CD4-positive, alpha-beta T cell (primary cell): ENCODE measurements around the gene AP2B1. TPM values are rescaled to one million over a fixed set of nuclear protein-coding genes. Genes with fewer than 3 reads are reported as not detected.

ENCODE experiments used
- ATAC-seq: fragments of 200-7000 bp; cut with Tn5 transposase; one replicate; pipeline ENCODE4 v1.10.0; 2022; ENCODE audit warnings: mild to moderate bottlenecking; ENCODE audit not compliant: poor library complexity
- CTCF ChIA-PET: fragments of 350-600 bp; sonication (Branson Sonifier 250); formaldehyde crosslinking; loops from one replicate; lab custom pipeline; 2021; ENCODE audit warnings: antibody characterized with exemption, inconsistent platforms; lab: Charles Lee
- POLR2A ChIA-PET: fragments of 350-600 bp; sonication (Branson Sonifier 250); formaldehyde crosslinking; loops from one replicate; lab custom pipeline; 2021; ENCODE audit warnings: antibody characterized with exemption, inconsistent platforms; lab: Charles Lee
- DNase-seq, 14 experiments: peaks; one replicate each; pipeline ENCODE4 v3.0.0-alpha.2; 2013 to 2020; ENCODE audit warnings: mixed read lengths in 2 of 14
- H3K27ac ChIP-seq, 2 donors: one replicate each; pipeline versions ENCODE4 v1.5.1 to v1.7.0; 2013; ENCODE audit warnings: low read length in 2 of 2, low read depth in 1 of 2, mild to moderate bottlenecking in 1 of 2
- H3K27me3 ChIP-seq, 2 experiments: 1 replicate in 1 of 2; 2 replicates in 1 of 2; pipeline versions ENCODE4 v1.6.1 to v1.7.0; 2013; ENCODE audit warnings: low read length in 2 of 2, control low read depth in 1 of 2, mild to moderate bottlenecking in 1 of 2, moderate library complexity in 1 of 2; ENCODE audit not compliant: insufficient read depth in 2 of 2, control insufficient read depth in 1 of 2
- H3K36me3 ChIP-seq: one replicate; pipeline ENCODE4 v1.6.1; 2013; ENCODE audit warnings: low read length, control low read depth; ENCODE audit not compliant: insufficient read depth
- H3K4me1 ChIP-seq: one replicate; pipeline ENCODE4 v1.6.1; 2013; ENCODE audit warnings: low read length, control low read depth; ENCODE audit not compliant: insufficient read depth
- H3K4me3 ChIP-seq: one replicate; pipeline ENCODE4 v1.5.1; 2013; ENCODE audit warnings: mild to moderate bottlenecking, low read length, moderate library complexity
- H3K9me3 ChIP-seq, 2 experiments: 1 replicate in 1 of 2; 2 replicates in 1 of 2; pipeline versions ENCODE4 v1.6.1 to v1.7.0; 2013; ENCODE audit warnings: low read length in 2 of 2, mild to moderate bottlenecking in 2 of 2, control low read depth in 1 of 2, moderate library complexity in 1 of 2; ENCODE audit not compliant: control insufficient read depth in 1 of 2, insufficient read depth in 1 of 2
- H3K27ac Mint-ChIP-seq: one replicate; pipeline ENCODE4 v1.8.0; 2020; ENCODE audit warnings: mixed read lengths
- H3K27me3 Mint-ChIP-seq: one replicate; pipeline ENCODE4 v1.8.0; 2021; ENCODE audit warnings: mixed read lengths
- H3K36me3 Mint-ChIP-seq: one replicate; pipeline ENCODE4 v1.8.0; 2021; ENCODE audit warnings: low read depth, mixed read lengths
- H3K4me1 Mint-ChIP-seq: one replicate; pipeline ENCODE4 v1.8.0; 2021; ENCODE audit warnings: low read depth, mixed read lengths
- H3K4me3 Mint-ChIP-seq: one replicate; pipeline ENCODE4 v1.8.0; 2020; ENCODE audit warnings: mild to moderate bottlenecking, mixed read lengths
- H3K9me3 Mint-ChIP-seq: one replicate; pipeline ENCODE4 v1.8.0; 2020; ENCODE audit warnings: mixed read lengths
- CTCF ChIP-seq: fragments of 200-600 bp; IDR thresholded peaks from one replicate; pipeline ENCODE4 v1.8.0; 2022; ENCODE audit warnings: antibody characterized with exemption, mild to moderate bottlenecking
- intact Hi-C, 2 experiments: fragments of 100-400 bp; cut with DNase I in 1 of 2; cut with micrococcal nuclease in 1 of 2; formaldehyde crosslinking; loops; one replicate each; pipeline versions ENCODE4 v1.15.1 to v1.9.0; 2023 to 2025; cut with DNase I, micrococcal nuclease
- total RNA-seq, 174 experiments: library from RNA in 2 of 174; stranded (reverse) in 2 of 174; gene quantifications; one replicate each; pipeline ENCODE4 v1.2.3 and lab custom pipeline; 2021 to 2026

Gene AP2B1
- total RNA-seq, 2 experiments from 2014 or later: 67.0 to 69.2 TPM

GRCh38 chr17:35575759-35576158 is 11.4 kb upstream of the AP2B1 start:
- Mint-ChIP-seq H3K9me3 (no peaks in the 10 kb centered on the region), H3K36me3 (peaks cover 27% of the 10 kb centered on the region), H3K27ac (peak overlapping the region; percentile 97), H3K27me3 (no peaks in the 10 kb centered on the region), H3K4me3 (peak overlapping the region; percentile 92), H3K4me1 (peaks cover 42% of the 10 kb centered on the region)
- DNase-seq (no peak), ATAC-seq (no peak)
- Histone ChIP-seq H3K27ac (no peak overlapping the region), H3K4me1 (peaks cover 25% of the 10 kb centered on the region), H3K9me3 (no peaks in the 10 kb centered on the region), H3K4me3 (no peak overlapping the region), H3K27me3 (no peaks in the 10 kb centered on the region), H3K36me3 (peaks cover 20% of the 10 kb centered on the region)
- no peak for TF ChIP-seq CTCF
- ChIA-PET POLR2A (no interaction called here), CTCF (interaction anchor here (2.2 kb wide), 1 partner anchor 36 kb away, joined by 5 read pairs; no protein-coding TSS in a partner anchor)
- intact Hi-C loops: no loop called here

- ChIA-PET POLR2A (interaction anchor here (0.6 to 4.3 kb wide), 41 partner anchors 9 to 957 kb away, joined by 3 to 128 read pairs (median 4); partner anchors contain the start of genes AP2B1, LIG3, MYO19 and NLE1), CTCF (interaction anchor here (1.1 to 3.3 kb wide), 5 partner anchors 9 to 265 kb away, joined by 3 to 11 read pairs (median 10); partner anchors contain the start of gene AP2B1)
- intact Hi-C loops: loop anchor here (1.0 to 2.0 kb wide), 4 partner anchors 9 to 436 kb away; partner anchors contain the start of genes AP2B1 (in 2 of the 2) and NLE1 (in 2 of the 2)
- Histone ChIP-seq H3K27me3 (no peaks in the 10 kb centered on the region), H3K27ac (peak overlapping the region; percentile 90 to 93), H3K4me1 (peaks cover 21% of the 10 kb centered on the region), H3K9me3 (no peaks in the 10 kb centered on the region), H3K36me3 (peaks cover 20% of the 10 kb centered on the region), H3K4me3 (peak overlapping the region; percentile 85)
- peak overlapping the region; percentile 97 for H3K27ac Mint-ChIP-seq
- no peak for ATAC-seq
- H3K4me1 Mint-ChIP-seq: peaks cover 42% of the 10 kb centered on the region
- H3K4me3 Mint-ChIP-seq: peak overlapping the region; percentile 92
- no peak for TF ChIP-seq CTCF
- H3K27me3 Mint-ChIP-seq: no peaks in the 10 kb centered on the region
- DNase-seq: peak in 3 of 14 experiments; percentile 37 to 39 (median 39)
- no peaks in the 10 kb centered on the region for H3K9me3 Mint-ChIP-seq
- H3K36me3 Mint-ChIP-seq: peaks cover 27% of the 10 kb centered on the region
These were observed 9.3 kb upstream of the AP2B1 start for GRCh38 chr17:35577830-35578196.

GRCh38 chr17:35578197-35578928 is 8.8 kb upstream of the AP2B1 start, which contains the start of gene PEX12:
TSS of gene PEX12 (minus strand) at chr17:35578571. CDS start at chr17:35578021, 550 bp downstream.
- peaks cover 21% of the 10 kb centered on the region for H3K4me1 ChIP-seq
- Mint-ChIP-seq H3K27ac (peak within 1 kb of the TSS; percentile 97), H3K9me3 (no peaks in the 10 kb centered on the region), H3K27me3 (no peaks in the 10 kb centered on the region), H3K4me1 (peaks cover 42% of the 10 kb centered on the region), H3K4me3 (peak within 1 kb of the TSS; percentile 92), H3K36me3 (peaks cover 27% of the 10 kb centered on the region)
- POLR2A ChIA-PET: interaction anchor here (0.6 to 4.3 kb wide), 52 partner anchors 10 to 956 kb away, joined by 3 to 128 read pairs (median 4); partner anchors contain the start of genes AP2B1, LIG3, MYO19 and NLE1
- TF ChIP-seq CTCF: no peak
- CTCF ChIA-PET: interaction anchor here (0.6 to 3.3 kb wide), 9 partner anchors 8 to 437 kb away, joined by 3 to 11 read pairs (median 8); partner anchors contain the start of genes AP2B1, NLE1 and SLFN5
- peaks cover 20% of the 10 kb centered on the region for H3K36me3 ChIP-seq
- peak within 1 kb of the TSS; percentile 90 to 93 for H3K27ac ChIP-seq
- ATAC-seq: peak; percentile 96
- peak; percentile 77 to 96 (median 86) for DNase-seq
- no peaks in the 10 kb centered on the region for H3K27me3 ChIP-seq
- no peaks in the 10 kb centered on the region for H3K9me3 ChIP-seq
- H3K4me3 ChIP-seq: peak within 1 kb of the TSS; percentile 85
- intact Hi-C loops: loop anchor here (1.0 to 2.0 kb wide), 4 partner anchors 9 to 436 kb away; partner anchors contain the start of genes AP2B1 (in 2 of the 2) and NLE1 (in 2 of the 2)
